Gastrocnemius medialis (tissue), 4 donors: ENCODE results near the gene TPGS2.

Experiments
- POLR2A ChIP-seq, 2 donors: fragments of 450-650 bp; IDR thresholded peaks; one replicate each; pipeline ENCODE4 v1.6.1; 2017; ENCODE audit warnings: antibody characterized with exemption in 2 of 2, mild to moderate bottlenecking in 2 of 2, moderate library complexity in 2 of 2
- TF ChIP-seq, protein P1 (sequence below), 5 experiments: fragments of 450-650 bp in 3 of 5; fragments of 200-600 bp in 2 of 5; sonication (generic) in 2 of 5; IDR thresholded peaks in 4 of 5; conservative IDR thresholded peaks in 1 of 5; 1 replicate in 4 of 5; 2 replicates in 1 of 5; pipeline ENCODE4 v1.5.1; 2016 to 2019; ENCODE audit warnings: antibody characterized with exemption in 5 of 5, mild to moderate bottlenecking in 3 of 5, moderate library complexity in 3 of 5

DNA sequence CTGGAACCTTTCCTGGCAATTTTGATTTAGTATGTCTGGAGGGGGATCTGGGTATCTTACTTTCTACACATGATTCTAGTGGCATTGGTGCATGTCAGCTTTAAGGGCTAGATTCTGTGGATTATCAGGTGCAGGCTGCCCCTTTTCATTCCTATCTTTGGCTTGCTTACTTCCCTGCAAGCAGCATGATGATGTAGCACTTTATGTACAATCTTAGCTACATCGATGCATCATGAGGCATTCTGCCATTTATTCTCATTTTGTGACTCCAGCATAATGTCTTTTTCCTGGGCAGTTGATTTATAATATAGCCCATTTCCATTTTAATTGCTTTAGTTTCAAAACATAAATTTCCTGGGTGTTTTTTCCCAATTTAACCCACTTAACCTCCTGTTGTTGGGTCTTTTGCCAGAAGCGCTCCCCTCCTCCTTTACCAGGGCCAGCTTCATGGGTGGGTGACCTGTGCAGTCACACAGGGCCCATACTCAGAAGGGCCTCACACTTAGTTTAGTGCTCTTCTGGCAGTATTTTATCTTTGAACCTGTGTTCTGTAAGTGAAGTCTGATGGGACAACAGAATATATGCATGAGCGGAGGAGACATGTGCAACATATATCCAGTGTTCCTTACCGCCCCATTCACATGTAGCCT lies 36.0 kb downstream of the TPGS2 start:
- TF ChIP-seq, protein P1, sequence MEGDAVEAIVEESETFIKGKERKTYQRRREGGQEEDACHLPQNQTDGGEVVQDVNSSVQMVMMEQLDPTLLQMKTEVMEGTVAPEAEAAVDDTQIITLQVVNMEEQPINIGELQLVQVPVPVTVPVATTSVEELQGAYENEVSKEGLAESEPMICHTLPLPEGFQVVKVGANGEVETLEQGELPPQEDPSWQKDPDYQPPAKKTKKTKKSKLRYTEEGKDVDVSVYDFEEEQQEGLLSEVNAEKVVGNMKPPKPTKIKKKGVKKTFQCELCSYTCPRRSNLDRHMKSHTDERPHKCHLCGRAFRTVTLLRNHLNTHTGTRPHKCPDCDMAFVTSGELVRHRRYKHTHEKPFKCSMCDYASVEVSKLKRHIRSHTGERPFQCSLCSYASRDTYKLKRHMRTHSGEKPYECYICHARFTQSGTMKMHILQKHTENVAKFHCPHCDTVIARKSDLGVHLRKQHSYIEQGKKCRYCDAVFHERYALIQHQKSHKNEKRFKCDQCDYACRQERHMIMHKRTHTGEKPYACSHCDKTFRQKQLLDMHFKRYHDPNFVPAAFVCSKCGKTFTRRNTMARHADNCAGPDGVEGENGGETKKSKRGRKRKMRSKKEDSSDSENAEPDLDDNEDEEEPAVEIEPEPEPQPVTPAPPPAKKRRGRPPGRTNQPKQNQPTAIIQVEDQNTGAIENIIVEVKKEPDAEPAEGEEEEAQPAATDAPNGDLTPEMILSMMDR (IDR thresholded peaks at IDR 0.05 in 4 of 5, conservative IDR thresholded peaks at IDR 0.05 in 1 of 5), result no peak
- TF ChIP-seq POLR2A (IDR thresholded peaks at IDR 0.05), result no peak
